Measurements from ENCODE around the gene UGT1A9. TPM values are rescaled to one million over a fixed set of nuclear protein-coding genes. Genes with fewer than 3 reads are reported as not detected.

Gene UGT1A9
- total RNA-seq, 1 donor from 2014 or later = not detected

DNA sequence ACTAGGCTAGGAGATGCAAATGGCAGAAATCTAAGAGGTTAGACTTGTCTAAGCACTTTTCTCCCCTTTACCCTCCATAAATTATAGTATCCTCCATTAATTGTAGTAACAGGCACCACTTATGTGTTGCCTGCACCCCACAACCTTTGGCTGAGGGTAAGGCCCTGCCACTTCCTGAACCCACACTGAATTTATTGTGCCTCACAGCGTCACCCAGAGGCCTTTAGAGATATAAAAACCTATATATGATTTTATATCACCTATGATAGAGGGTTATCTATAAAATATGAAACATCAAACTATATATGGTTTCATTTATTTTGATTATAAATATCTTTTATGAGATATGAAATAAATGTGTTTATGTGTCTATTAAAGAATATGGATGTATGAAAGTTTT is 2.6 kb downstream of the UGT1A9 start:
- H3K27me3 ChIP-seq (ENCODE audit: low read depth) = no peaks in the 10 kb centered on the region
- no peak overlapping the region for H3K4me3 ChIP-seq
- no peaks in the 10 kb centered on the region for H3K4me1 ChIP-seq
- no peak for DNase-seq
- intact Hi-C loops (cut with DNase I) = no loop called here
- no peak for TF ChIP-seq CTCF (IDR thresholded peaks at IDR 0.05)
- no peak for ATAC-seq
- H3K9me3 ChIP-seq = no peaks in the 10 kb centered on the region
- no peaks in the 10 kb centered on the region for H3K36me3 ChIP-seq
- H3K27ac ChIP-seq = no peak overlapping the region

- ATAC-seq = no peak
- H3K36me3 ChIP-seq = no peaks in the 10 kb centered on the region
- no peak for TF ChIP-seq CTCF (IDR thresholded peaks at IDR 0.05)
- H3K27me3 ChIP-seq (ENCODE audit: low read depth) = no peaks in the 10 kb centered on the region
- no peak for DNase-seq
- H3K4me3 ChIP-seq = no peak overlapping the region
- intact Hi-C loops (cut with DNase I) = no loop called here
- H3K4me1 ChIP-seq = no peaks in the 10 kb centered on the region
- no peaks in the 10 kb centered on the region for H3K9me3 ChIP-seq
- H3K27ac ChIP-seq = no peak overlapping the region
These were observed 3.3 kb downstream of the UGT1A9 start for GRCh38 chr2:233674995-233675394.

DNA sequence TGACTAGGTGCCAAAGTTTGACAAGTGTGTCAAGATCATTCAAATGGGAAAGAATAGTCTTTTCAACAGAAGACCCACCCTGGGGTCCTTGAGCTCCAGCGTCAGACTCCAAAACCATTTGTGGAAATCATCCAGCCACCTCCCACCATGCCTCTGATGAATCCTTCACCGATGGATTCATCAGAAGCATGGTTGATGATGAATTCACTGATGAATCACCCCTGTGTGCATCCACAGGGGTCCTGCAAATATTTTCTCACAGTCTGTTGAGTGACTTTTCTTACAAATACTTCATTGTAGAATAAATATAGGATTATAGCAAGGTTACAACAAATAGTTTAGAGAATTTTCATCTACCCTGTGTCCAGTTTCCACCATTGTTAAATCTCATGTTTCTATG is 4.3 kb downstream of the UGT1A9 start:
- H3K4me3 ChIP-seq = no peak overlapping the region
- no peak for DNase-seq
- no peak for TF ChIP-seq CTCF (IDR thresholded peaks at IDR 0.05)

DNA sequence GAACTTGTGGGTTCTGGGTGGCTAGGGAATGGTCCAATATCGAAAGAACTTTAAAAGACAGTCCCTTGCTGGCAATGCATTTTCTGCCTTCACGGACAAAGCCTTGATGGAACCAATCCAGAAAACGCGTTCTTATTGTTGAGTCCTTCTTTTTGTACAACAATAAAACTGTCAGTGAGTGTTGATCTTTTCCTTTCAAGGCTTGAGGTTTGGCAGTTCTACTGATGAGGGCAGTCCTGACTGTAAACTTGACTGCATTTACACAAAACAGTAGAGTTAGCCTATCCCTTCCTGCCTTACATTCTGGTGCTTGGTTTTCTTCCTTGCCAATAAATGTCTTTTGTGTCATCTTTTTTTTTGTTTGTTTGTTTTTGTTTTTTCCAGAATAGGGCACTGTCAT is 7.5 kb downstream of the UGT1A9 start:
- intact Hi-C loops (cut with DNase I) = no loop called here
- no peaks in the 10 kb centered on the region for H3K27me3 ChIP-seq (ENCODE audit: low read depth)
- no peak for TF ChIP-seq CTCF (IDR thresholded peaks at IDR 0.05)
- DNase-seq (no peak), ATAC-seq (no peak)
- no peaks in the 10 kb centered on the region for H3K9me3 ChIP-seq
- no peaks in the 10 kb centered on the region for H3K36me3 ChIP-seq
- H3K4me1 ChIP-seq = no peaks in the 10 kb centered on the region
- H3K4me3 ChIP-seq = no peak overlapping the region
- no peak overlapping the region for H3K27ac ChIP-seq

More for the DNA sequence above, 4.3 kb downstream of the UGT1A9 start:
- no peaks in the 10 kb centered on the region for H3K27me3 ChIP-seq (ENCODE audit: low read depth)
- no peaks in the 10 kb centered on the region for H3K4me1 ChIP-seq
- ATAC-seq = no peak
- no peaks in the 10 kb centered on the region for H3K9me3 ChIP-seq
- no peaks in the 10 kb centered on the region for H3K36me3 ChIP-seq
- H3K27ac ChIP-seq = no peak overlapping the region
- intact Hi-C loops (cut with DNase I) = no loop called here

DNA sequence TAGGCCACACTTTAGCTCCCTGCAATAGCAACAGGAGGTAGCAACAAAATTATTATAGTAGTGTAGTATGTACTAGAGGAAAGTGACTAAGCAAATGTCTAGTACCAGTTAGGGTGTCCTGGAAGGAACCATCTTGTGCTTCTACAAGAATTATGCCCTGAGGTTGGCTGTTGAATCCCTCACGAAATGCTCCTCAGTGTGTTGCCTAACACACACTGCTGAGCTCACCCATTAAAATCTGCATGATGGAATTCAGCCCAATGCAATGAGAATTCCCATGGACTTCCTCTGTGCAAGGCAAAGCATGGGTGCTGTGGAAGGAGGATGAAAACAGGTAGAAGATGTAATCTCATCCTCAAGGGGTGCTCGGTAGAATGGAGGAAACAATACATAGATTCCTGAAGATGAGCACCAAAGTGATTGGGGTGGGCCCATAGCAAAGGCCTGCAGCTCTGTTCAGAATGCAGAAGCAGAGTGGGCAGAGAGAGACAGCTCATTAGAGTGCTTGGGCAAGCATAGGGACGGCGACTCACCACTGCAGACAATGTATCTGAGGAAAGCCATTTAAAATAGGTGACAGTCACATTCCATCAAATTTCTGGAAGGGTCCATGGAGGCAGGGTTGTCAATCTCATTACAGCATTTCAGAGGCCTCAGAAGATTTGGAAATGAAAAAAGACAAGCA is 8.8 kb downstream of the UGT1A9 start:
- intact Hi-C loops (cut with DNase I) = no loop called here
- H3K36me3 ChIP-seq = no peaks in the 10 kb centered on the region
- H3K27me3 ChIP-seq (ENCODE audit: low read depth) = no peaks in the 10 kb centered on the region
- H3K9me3 ChIP-seq = no peaks in the 10 kb centered on the region
- no peak overlapping the region for H3K27ac ChIP-seq
- no peak for TF ChIP-seq CTCF (IDR thresholded peaks at IDR 0.05)
- ATAC-seq (no peak), DNase-seq (no peak)
- H3K4me1 ChIP-seq = no peaks in the 10 kb centered on the region
- no peak overlapping the region for H3K4me3 ChIP-seq

Data from lower lobe of right lung (tissue), 2 donors.